ENCODE results near the gene PPP2R2D.

- TF ChIP-seq CTCF (IDR thresholded peaks at IDR 0.05) (no peak), ZFX (IDR thresholded peaks at IDR 0.05; ENCODE audit: borderline replicate concordance) (no peak)
Measured at GRCh38 chr10:131881104-131881880, 19.5 kb upstream of the PPP2R2D start.

All from 22Rv1 (cell line).